ENCODE results near the gene RNASE7. TPM values are rescaled to one million over a fixed set of nuclear protein-coding genes. Genes with fewer than 3 reads are reported as not detected.

The RNASE7 gene
- total and polyA plus RNA-seq, 8 donors: 0.14 to 0.24 (median 0.20) TPM; not detected in 4

DNA sequence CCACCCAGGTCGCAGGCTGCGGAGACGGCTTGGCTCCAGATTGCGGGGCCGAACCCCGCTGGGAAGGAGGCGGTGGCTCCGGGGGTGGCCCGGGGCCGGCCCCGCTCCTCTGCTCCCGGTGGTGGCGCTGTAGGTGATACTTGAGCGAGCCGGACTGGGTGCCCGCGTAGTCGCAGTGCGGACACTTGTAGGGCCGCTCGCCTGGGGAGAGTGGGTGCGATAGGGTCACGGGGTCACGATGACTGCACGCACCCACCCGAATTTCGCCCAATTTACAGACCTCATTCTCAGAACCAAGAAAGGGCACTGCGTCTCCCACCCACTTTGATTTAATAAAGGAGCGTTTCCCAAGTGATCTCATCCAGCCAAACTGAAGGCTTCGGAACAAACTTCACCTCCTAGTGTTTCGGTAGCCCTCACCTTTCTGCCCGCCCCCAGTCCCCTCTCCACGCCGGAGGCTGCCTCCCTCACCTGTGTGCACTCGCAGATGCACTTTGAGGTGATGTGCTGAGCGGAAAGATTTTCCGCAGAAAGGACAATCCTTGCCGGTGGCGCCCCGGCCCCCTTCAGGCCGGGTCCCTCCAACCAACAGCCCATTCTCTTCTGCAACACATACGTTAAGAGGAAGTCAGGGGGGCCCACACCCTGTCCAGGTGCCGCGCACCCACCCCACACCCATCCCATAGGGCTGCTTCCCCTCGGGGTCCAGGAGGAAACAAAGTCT, 48.9 kb downstream of the RNASE7 start:
- no peak for ATAC-seq
- no peak for DNase-seq
- TF ChIP-seq, protein P1, sequence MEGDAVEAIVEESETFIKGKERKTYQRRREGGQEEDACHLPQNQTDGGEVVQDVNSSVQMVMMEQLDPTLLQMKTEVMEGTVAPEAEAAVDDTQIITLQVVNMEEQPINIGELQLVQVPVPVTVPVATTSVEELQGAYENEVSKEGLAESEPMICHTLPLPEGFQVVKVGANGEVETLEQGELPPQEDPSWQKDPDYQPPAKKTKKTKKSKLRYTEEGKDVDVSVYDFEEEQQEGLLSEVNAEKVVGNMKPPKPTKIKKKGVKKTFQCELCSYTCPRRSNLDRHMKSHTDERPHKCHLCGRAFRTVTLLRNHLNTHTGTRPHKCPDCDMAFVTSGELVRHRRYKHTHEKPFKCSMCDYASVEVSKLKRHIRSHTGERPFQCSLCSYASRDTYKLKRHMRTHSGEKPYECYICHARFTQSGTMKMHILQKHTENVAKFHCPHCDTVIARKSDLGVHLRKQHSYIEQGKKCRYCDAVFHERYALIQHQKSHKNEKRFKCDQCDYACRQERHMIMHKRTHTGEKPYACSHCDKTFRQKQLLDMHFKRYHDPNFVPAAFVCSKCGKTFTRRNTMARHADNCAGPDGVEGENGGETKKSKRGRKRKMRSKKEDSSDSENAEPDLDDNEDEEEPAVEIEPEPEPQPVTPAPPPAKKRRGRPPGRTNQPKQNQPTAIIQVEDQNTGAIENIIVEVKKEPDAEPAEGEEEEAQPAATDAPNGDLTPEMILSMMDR (IDR thresholded peaks at IDR 0.05): no peak
- H3K27me3 ChIP-seq: no peaks in the 10 kb centered on the region
- no peaks in the 10 kb centered on the region for H3K9me3 ChIP-seq
- H3K4me1 ChIP-seq: peaks cover 0 to 44% of the 10 kb centered on the region in 2 donors
- no peak overlapping the region for H3K4me3 ChIP-seq
- peaks cover 0 to 49% of the 10 kb centered on the region in 2 donors for H3K36me3 ChIP-seq
- intact Hi-C loops (cut with DNase I): loop anchor here in 1 of 2 donors (5.0 kb wide), 1 partner anchor 74 kb away; no protein-coding TSS in a partner anchor
- no peak overlapping the region for H3K27ac ChIP-seq

DNA sequence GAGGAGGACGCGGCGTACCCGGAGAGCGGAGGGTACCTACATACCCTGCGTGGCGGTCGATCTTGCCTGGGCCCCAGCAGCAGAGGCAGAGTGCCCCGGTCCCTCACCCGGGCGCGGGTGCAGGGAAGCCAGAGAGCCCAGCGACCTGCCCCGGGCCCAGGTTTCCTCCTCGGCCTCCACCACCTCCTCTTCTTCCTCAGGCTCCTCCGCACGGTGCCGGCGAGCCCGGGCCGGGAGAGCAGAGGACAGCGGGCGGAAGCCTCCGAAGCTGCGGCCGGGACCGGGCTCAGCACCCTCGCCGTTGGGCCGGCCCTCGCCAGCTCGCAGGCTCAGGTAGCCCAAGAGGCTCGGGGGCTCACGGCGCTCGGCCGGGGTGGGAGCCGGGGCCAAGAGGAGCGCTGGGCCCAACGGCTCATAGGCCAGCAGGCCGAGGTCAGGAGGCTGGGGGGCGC, 49.7 kb downstream of the RNASE7 start:
- TF ChIP-seq, protein P1 (IDR thresholded peaks at IDR 0.05): no peak
- Histone ChIP-seq H3K36me3 (peaks cover 0 to 44% of the 10 kb centered on the region in 2 donors), H3K9me3 (no peaks in the 10 kb centered on the region), H3K27ac (no peak overlapping the region), H3K4me3 (no peak overlapping the region), H3K27me3 (no peaks in the 10 kb centered on the region), H3K4me1 (peaks cover 0 to 43% of the 10 kb centered on the region in 2 donors)
- ATAC-seq: no peak
- intact Hi-C loops (cut with DNase I): loop anchor here in 1 of 2 donors (5.0 kb wide), 1 partner anchor 75 kb away; no protein-coding TSS in a partner anchor
- DNase-seq: peak in 1 of 4 donors; percentile 82

DNA sequence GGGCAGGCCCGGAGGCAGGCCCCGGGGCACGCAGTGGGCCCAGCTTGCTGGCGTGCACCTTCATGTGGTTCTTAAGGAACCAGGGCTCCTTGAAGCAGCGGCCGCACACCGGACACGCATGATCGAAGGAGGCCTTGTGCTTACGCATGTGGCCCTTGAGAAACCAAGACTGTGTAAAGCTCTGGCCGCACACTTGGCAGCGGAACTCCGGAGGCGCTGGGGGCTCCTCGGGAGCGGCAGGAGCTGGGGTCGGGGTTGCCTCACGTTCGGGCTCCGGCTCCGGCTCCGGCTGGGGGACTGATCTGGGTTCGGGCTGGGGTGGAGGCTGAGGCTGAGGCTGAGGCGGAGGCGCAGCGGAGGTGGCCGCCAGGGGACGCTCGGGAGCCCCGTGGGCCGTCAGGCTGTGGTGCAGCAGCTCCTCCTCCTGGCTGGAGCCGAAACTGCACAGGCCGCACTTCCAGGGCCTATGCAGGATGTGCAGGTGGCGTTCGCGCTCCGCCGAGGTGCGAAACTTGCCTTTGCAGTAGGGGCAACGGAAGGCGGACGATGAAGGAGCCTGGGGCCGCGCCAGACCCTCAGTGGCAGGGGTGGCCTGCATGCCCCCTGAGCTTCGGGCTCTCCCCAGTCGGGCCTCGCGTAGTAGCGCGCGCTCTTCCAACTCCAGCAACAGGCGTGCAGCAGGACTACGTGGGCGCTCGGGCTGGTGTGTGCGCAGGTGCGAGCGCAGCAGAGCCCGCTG, 50.3 kb downstream of the RNASE7 start:
- Histone ChIP-seq H3K9me3 (no peaks in the 10 kb centered on the region), H3K4me3 (no peak overlapping the region), H3K27ac (no peak overlapping the region)

DNA sequence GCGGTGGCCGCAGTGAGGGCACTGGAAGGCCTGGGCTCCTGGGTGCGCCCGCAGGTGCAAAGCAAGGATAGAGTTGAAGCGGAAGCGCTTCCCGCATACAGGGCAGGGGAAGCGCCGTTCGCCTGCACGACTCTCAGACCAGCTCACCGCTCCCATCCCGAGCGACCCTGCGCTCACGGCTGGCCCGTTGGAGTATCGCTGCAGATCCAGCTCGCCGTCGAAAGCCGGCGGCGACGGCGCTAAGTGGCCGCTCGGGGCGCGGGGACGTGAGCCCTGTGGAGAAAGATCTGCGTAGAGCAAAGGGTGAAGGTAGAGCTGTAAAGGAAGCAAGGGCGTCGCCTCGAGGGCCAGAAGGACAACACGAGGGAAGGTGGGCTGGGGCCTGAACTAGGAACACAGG, 50.9 kb downstream of the RNASE7 start:
- TF ChIP-seq, protein P1 (IDR thresholded peaks at IDR 0.05): no peak
- Histone ChIP-seq H3K9me3 (no peaks in the 10 kb centered on the region), H3K4me3 (no peak overlapping the region), H3K27ac (no peak overlapping the region), H3K27me3 (peaks cover 0 to 7% of the 10 kb centered on the region in 2 donors), H3K36me3 (peaks cover 0 to 44% of the 10 kb centered on the region in 2 donors), H3K4me1 (peaks cover 0 to 41% of the 10 kb centered on the region in 2 donors)
- peak in 1 of 4 donors; percentile 76 for DNase-seq
- no peak for ATAC-seq
- intact Hi-C loops (cut with DNase I): loop anchor here in 1 of 2 donors (5.0 kb wide), 1 partner anchor 76 kb away; no protein-coding TSS in a partner anchor

More for the DNA sequence above, 50.3 kb downstream of the RNASE7 start:
- peak; percentile 97 for ATAC-seq
- H3K27me3 ChIP-seq: peaks cover 0 to 2% of the 10 kb centered on the region in 2 donors
- DNase-seq: peak; percentile 60 to 98 (median 85)
- intact Hi-C loops (cut with DNase I): loop anchor here in 1 of 2 donors (5.0 kb wide), 1 partner anchor 75 kb away; no protein-coding TSS in a partner anchor
- H3K4me1 ChIP-seq: peaks cover 0 to 43% of the 10 kb centered on the region in 2 donors
- TF ChIP-seq, protein P1 (IDR thresholded peaks at IDR 0.05): peak; percentile 100
- peaks cover 0 to 44% of the 10 kb centered on the region in 2 donors for H3K36me3 ChIP-seq

Small RNAs within 50 kb of the gene (microRNA-seq; reads per million reads assigned to microRNA genes)
- 0 reads per million in 2 donors for gene MIR6717

Other genes with a start within 250 kb of the RNASE7 start
- 1,000 to 10,000 TPM in 1 of 2 donors, 100 to 1,000 TPM in 1; 518 to 1,326 TPM for gene RNASE1, start 239.5 kb upstream of the RNASE7 start, total RNA-seq
- 100 to 1,000 TPM; 293 to 425 (median 369) TPM for gene RNASE1, start 239.5 kb upstream of the RNASE7 start, polyA plus RNA-seq (ENCODE audit: insufficient read length in 6 of 6)
- 1 to 10 TPM in 1 of 2 donors, not detected in 1; 1.1 TPM for gene RNASE3, start 151.0 kb upstream of the RNASE7 start, total RNA-seq
- gene RNASE3, start 151.0 kb upstream of the RNASE7 start, polyA plus RNA-seq (ENCODE audit: insufficient read length in 6 of 6): 1 to 10 TPM in 3 of 6 donors, under 1 TPM in 3; 0.33 to 1.9 (median 0.88) TPM
- gene RNASE2, start 86.9 kb upstream of the RNASE7 start, total RNA-seq: 10 to 100 TPM in 1 of 2 donors, 1 to 10 TPM in 1; 3.8 to 30.6 TPM
- gene RNASE2, start 86.9 kb upstream of the RNASE7 start, polyA plus RNA-seq (ENCODE audit: insufficient read length in 6 of 6): 1 to 10 TPM in 4 of 6 donors, under 1 TPM in 2; 0.78 to 3.2 (median 1.8) TPM
- 10 to 100 TPM; 38.6 to 61.3 TPM for gene METTL17, start 52.4 kb upstream of the RNASE7 start, total RNA-seq
- gene METTL17, start 52.4 kb upstream of the RNASE7 start, polyA plus RNA-seq (ENCODE audit: insufficient read length in 6 of 6): 100 to 1,000 TPM in 5 of 6 donors, 10 to 100 TPM in 1; 91.8 to 137 (median 120) TPM
- gene SLC39A2, start 43.1 kb upstream of the RNASE7 start, total RNA-seq: under 1 TPM in 1 of 2 donors, not detected in 1; 0.35 TPM
- gene SLC39A2, start 43.1 kb upstream of the RNASE7 start, polyA plus RNA-seq (ENCODE audit: insufficient read length in 6 of 6): under 1 TPM in 5 of 6 donors, not detected in 1; 0.10 to 0.50 (median 0.21) TPM
- 10 to 100 TPM; 25.6 to 44.2 TPM for gene NDRG2, start 17.3 kb upstream of the RNASE7 start, total RNA-seq
- 100 to 1,000 TPM; 126 to 158 (median 135) TPM for gene NDRG2, start 17.3 kb upstream of the RNASE7 start, polyA plus RNA-seq (ENCODE audit: insufficient read length in 6 of 6)
- not detected for gene TPPP2, start 12.1 kb upstream of the RNASE7 start, total RNA-seq
- gene TPPP2, start 12.1 kb upstream of the RNASE7 start, polyA plus RNA-seq (ENCODE audit: insufficient read length in 6 of 6): under 1 TPM in 5 of 6 donors, not detected in 1; 0.20 to 0.50 (median 0.22) TPM
- not detected for gene RNASE13, start 7.6 kb upstream of the RNASE7 start, total RNA-seq
- under 1 TPM in 1 of 6 donors, not detected in 5; 0.13 TPM for gene RNASE13, start 7.6 kb upstream of the RNASE7 start, polyA plus RNA-seq (ENCODE audit: insufficient read length in 6 of 6)
- not detected for gene RNASE8, start 15.5 kb downstream of the RNASE7 start, total RNA-seq
- under 1 TPM in 2 of 6 donors, not detected in 4; 0.21 to 0.31 TPM for gene RNASE8, start 15.5 kb downstream of the RNASE7 start, polyA plus RNA-seq (ENCODE audit: insufficient read length in 6 of 6)
- 10 to 100 TPM; 34.7 to 41.5 TPM for gene ARHGEF40, start 27.9 kb downstream of the RNASE7 start, total RNA-seq
- 10 to 100 TPM; 71.9 to 97.3 (median 82.5) TPM for gene ARHGEF40, start 27.9 kb downstream of the RNASE7 start, polyA plus RNA-seq (ENCODE audit: insufficient read length in 6 of 6)
- 10 to 100 TPM; 33.7 to 40.8 TPM for gene ZNF219, start 56.3 kb downstream of the RNASE7 start, total RNA-seq
- gene ZNF219, start 56.3 kb downstream of the RNASE7 start, polyA plus RNA-seq (ENCODE audit: insufficient read length in 6 of 6): 10 to 100 TPM; 30.5 to 45.4 (median 35.7) TPM
- gene TMEM253, start 58.7 kb downstream of the RNASE7 start, total RNA-seq: under 1 TPM; 0.58 to 0.85 TPM
- 1 to 10 TPM in 2 of 6 donors, under 1 TPM in 4; 0.61 to 1.5 (median 0.86) TPM for gene TMEM253, start 58.7 kb downstream of the RNASE7 start, polyA plus RNA-seq (ENCODE audit: insufficient read length in 6 of 6)
- gene OR5AU1, start 113.7 kb downstream of the RNASE7 start, total RNA-seq: not detected
- gene OR5AU1, start 113.7 kb downstream of the RNASE7 start, polyA plus RNA-seq (ENCODE audit: insufficient read length in 6 of 6): under 1 TPM; 0.04 to 0.49 (median 0.07) TPM
- 100 to 1,000 TPM; 377 to 427 TPM for gene HNRNPC, start 227.1 kb downstream of the RNASE7 start, total RNA-seq
- gene HNRNPC, start 227.1 kb downstream of the RNASE7 start, polyA plus RNA-seq (ENCODE audit: insufficient read length in 6 of 6): 100 to 1,000 TPM; 700 to 903 (median 829) TPM
- gene RPGRIP1, start 237.7 kb downstream of the RNASE7 start, total RNA-seq: 1 to 10 TPM in 1 of 2 donors, under 1 TPM in 1; 0.41 to 1.3 TPM
- under 1 TPM; 0.54 to 0.84 (median 0.64) TPM for gene RPGRIP1, start 237.7 kb downstream of the RNASE7 start, polyA plus RNA-seq (ENCODE audit: insufficient read length in 6 of 6)